HG03432 (cell line): ENCODE results near the gene ASTN2.

Experiments
- ATAC-seq: cut with Tn5 transposase; IDR thresholded peaks from one replicate; pipeline ENCODE4 v1.9.1; 2021; ENCODE audit warnings: mild to moderate bottlenecking, moderate library complexity; ENCODE audit not compliant: unreplicated experiment

The ASTN2 gene

GRCh38 chr9:116689486-116690032, 725.3 kb downstream of the ASTN2 start:
- ATAC-seq = no peak

- no peak for ATAC-seq
These were observed 725.9 kb downstream of the ASTN2 start for GRCh38 chr9:116688806-116689485.

- peak; percentile 1 for ATAC-seq
These were observed 727.1 kb downstream of the ASTN2 start for GRCh38 chr9:116687754-116688135.

GRCh38 chr9:116687074-116687753, 727.6 kb downstream of the ASTN2 start, which contains the start of gene TRIM32:
TRIM32 (plus strand) TSS chr9:116687305; CDS start chr9:116697743, 10,438 bp downstream.
- ATAC-seq = peak; percentile 99

- peak; percentile 48 for ATAC-seq
These were observed 728.2 kb downstream of the ASTN2 start for GRCh38 chr9:116686693-116687073.

- no peak for ATAC-seq
These were observed 728.7 kb downstream of the ASTN2 start for GRCh38 chr9:116686135-116686534.

- no peak for ATAC-seq
These were observed 729.7 kb downstream of the ASTN2 start for GRCh38 chr9:116685166-116685565.

GRCh38 chr9:116683535-116683934, 731.3 kb downstream of the ASTN2 start:
- ATAC-seq = no peak

GRCh38 chr9:116674210-116674980, 740.5 kb downstream of the ASTN2 start:
- ATAC-seq = no peak

GRCh38 chr9:116673375-116673774, 741.5 kb downstream of the ASTN2 start:
- ATAC-seq = no peak

GRCh38 chr9:116671605-116672004, 743.3 kb downstream of the ASTN2 start:
- ATAC-seq = no peak

GRCh38 chr9:116668970-116669695, 745.7 kb downstream of the ASTN2 start:
- no peak for ATAC-seq

- ATAC-seq = no peak
These were observed 751.3 kb downstream of the ASTN2 start for GRCh38 chr9:116663581-116663980.

- no peak for ATAC-seq
These were observed 752.1 kb downstream of the ASTN2 start for GRCh38 chr9:116662646-116663310.

- peak; percentile 87 for ATAC-seq
These were observed 753.6 kb downstream of the ASTN2 start for GRCh38 chr9:116661037-116661954.

- ATAC-seq = no peak
These were observed 756.6 kb downstream of the ASTN2 start for GRCh38 chr9:116658265-116658664.

GRCh38 chr9:116656977-116657376, 757.9 kb downstream of the ASTN2 start:
- no peak for ATAC-seq

- ATAC-seq = no peak
These were observed 758.3 kb downstream of the ASTN2 start for GRCh38 chr9:116656501-116656971.

- ATAC-seq = no peak
These were observed 760.9 kb downstream of the ASTN2 start for GRCh38 chr9:116654059-116654355.
